Gastrocnemius medialis (tissue), 4 donors: ENCODE measurements around the gene TNFRSF21.

Experiments used
- POLR2A ChIP-seq, 2 donors: fragments of 450-650 bp; IDR thresholded peaks; one replicate each; pipeline ENCODE4 v1.6.1; 2017; ENCODE audit warnings: antibody characterized with exemption in 2 of 2, mild to moderate bottlenecking in 2 of 2, moderate library complexity in 2 of 2
- TF ChIP-seq, protein P1 (sequence below), 5 experiments: fragments of 450-650 bp in 3 of 5; fragments of 200-600 bp in 2 of 5; sonication (generic) in 2 of 5; IDR thresholded peaks in 4 of 5; conservative IDR thresholded peaks in 1 of 5; 1 replicate in 4 of 5; 2 replicates in 1 of 5; pipeline ENCODE4 v1.5.1; 2016 to 2019; ENCODE audit warnings: antibody characterized with exemption in 5 of 5, mild to moderate bottlenecking in 3 of 5, moderate library complexity in 3 of 5

DNA sequence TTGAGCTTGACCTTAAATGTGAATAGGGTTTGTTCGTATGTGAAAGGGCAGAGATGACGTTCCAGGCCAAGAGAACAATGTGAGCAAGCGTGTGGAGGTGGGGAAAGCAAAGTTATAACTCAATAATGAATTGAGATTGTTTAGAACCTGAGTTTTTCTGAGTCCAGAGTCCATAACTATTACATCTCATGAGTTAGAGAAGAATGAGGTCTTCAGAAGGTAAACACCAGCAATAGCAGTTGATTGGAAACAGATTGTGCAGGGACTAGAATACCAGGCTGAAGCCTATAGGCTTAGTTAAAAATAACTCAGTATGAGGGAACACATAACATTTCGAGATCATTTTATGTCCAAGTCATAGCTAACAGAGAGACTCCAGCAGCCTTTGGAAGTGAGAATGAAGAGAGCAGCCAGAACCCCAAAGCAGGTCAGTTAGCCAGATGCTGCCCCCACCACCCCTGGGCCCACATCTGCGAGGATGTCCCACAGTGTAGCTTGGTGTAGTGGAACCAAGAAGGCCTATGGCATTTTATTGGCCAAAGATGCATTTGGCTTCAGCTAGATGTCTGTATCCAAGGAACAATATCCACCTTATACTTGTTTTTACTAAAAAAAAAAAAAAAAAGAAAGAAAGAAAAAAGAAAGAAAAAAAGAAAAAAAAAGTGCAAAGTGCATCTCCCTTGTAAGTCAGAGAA lies 121.7 kb downstream of the TNFRSF21 start:
- TF ChIP-seq, protein P1, sequence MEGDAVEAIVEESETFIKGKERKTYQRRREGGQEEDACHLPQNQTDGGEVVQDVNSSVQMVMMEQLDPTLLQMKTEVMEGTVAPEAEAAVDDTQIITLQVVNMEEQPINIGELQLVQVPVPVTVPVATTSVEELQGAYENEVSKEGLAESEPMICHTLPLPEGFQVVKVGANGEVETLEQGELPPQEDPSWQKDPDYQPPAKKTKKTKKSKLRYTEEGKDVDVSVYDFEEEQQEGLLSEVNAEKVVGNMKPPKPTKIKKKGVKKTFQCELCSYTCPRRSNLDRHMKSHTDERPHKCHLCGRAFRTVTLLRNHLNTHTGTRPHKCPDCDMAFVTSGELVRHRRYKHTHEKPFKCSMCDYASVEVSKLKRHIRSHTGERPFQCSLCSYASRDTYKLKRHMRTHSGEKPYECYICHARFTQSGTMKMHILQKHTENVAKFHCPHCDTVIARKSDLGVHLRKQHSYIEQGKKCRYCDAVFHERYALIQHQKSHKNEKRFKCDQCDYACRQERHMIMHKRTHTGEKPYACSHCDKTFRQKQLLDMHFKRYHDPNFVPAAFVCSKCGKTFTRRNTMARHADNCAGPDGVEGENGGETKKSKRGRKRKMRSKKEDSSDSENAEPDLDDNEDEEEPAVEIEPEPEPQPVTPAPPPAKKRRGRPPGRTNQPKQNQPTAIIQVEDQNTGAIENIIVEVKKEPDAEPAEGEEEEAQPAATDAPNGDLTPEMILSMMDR (IDR thresholded peaks at IDR 0.05 in 4 of 5, conservative IDR thresholded peaks at IDR 0.05 in 1 of 5): no peak
- no peak for TF ChIP-seq POLR2A (IDR thresholded peaks at IDR 0.05)
